Measurements from ENCODE around the gene CTSO. TPM values are rescaled to one million over a fixed set of nuclear protein-coding genes. Genes with fewer than 3 reads are reported as not detected.

The CTSO gene
- total and polyA plus RNA-seq, 2 of the 8 experiments (the other 6 are each of a cell fraction or from before 2014, with no cell fraction given), result 0.39 to 0.41 TPM

DNA sequence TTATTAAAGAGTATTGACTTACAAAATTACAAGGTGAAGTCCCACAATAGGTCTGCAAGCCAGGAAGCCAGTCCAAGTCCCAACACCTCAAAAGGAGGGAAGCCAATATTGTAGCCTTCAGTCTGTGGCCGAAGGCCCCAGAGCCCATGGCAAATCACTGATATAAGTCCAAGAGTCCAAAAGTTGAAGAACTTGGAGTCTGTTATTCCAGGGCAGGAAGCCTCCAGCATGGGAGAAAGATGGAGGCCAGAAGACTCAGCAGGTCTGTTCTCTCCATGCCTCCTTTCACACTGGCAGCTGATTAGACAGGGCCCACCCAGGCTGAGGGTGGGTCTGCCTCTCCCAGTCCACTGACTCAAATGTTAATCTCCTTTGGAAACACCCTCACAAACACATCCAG is 32.1 kb downstream of the CTSO start (continued):
- TF ChIP-seq CBX8 (IDR thresholded peaks at IDR 0.05; ENCODE audit: borderline replicate concordance, low read depth, low read length), result no peak
- no peak for TF ChIP-seq JUND (IDR thresholded peaks at IDR 0.05; ENCODE audit: low read length)
- no peak for TF ChIP-seq GTF2F1 (IDR thresholded peaks at IDR 0.05; ENCODE audit: borderline replicate concordance, low read depth, low read length)
- no peak for TF ChIP-seq SIRT6 (IDR thresholded peaks at IDR 0.05; ENCODE audit: low read length)
- TF ChIP-seq NANOG (IDR thresholded peaks at IDR 0.05; ENCODE audit: insufficient read depth, low read depth, low read length, poor library complexity, severe bottlenecking), result no peak
- TF ChIP-seq SP4 (IDR thresholded peaks at IDR 0.05; ENCODE audit: low read length), result no peak
- TF ChIP-seq, protein P1, sequence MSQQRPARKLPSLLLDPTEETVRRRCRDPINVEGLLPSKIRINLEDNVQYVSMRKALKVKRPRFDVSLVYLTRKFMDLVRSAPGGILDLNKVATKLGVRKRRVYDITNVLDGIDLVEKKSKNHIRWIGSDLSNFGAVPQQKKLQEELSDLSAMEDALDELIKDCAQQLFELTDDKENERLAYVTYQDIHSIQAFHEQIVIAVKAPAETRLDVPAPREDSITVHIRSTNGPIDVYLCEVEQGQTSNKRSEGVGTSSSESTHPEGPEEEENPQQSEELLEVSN (IDR thresholded peaks at IDR 0.05), result no peak
